Measurements from ENCODE around the gene DOCK2. TPM values are rescaled to one million over a fixed set of nuclear protein-coding genes. Genes with fewer than 3 reads are reported as not detected.

Gene DOCK2
- total and polyA plus RNA-seq, 8 donors: 4.3 to 101 (median 5.3) TPM

GRCh38 chr5:169791251-169791650 is 154.2 kb downstream of the DOCK2 start:
- no peak overlapping the region for H3K27ac ChIP-seq
- ATAC-seq (no peak), DNase-seq (no peak)
- intact Hi-C loops (cut with DNase I): no loop called here
- H3K9me3 ChIP-seq: no peaks in the 10 kb centered on the region
- H3K36me3 ChIP-seq: peaks cover 0 to 14% of the 10 kb centered on the region in 2 donors
- no peaks in the 10 kb centered on the region for H3K27me3 ChIP-seq
- no peaks in the 10 kb centered on the region for H3K4me1 ChIP-seq
- TF ChIP-seq, protein P1, sequence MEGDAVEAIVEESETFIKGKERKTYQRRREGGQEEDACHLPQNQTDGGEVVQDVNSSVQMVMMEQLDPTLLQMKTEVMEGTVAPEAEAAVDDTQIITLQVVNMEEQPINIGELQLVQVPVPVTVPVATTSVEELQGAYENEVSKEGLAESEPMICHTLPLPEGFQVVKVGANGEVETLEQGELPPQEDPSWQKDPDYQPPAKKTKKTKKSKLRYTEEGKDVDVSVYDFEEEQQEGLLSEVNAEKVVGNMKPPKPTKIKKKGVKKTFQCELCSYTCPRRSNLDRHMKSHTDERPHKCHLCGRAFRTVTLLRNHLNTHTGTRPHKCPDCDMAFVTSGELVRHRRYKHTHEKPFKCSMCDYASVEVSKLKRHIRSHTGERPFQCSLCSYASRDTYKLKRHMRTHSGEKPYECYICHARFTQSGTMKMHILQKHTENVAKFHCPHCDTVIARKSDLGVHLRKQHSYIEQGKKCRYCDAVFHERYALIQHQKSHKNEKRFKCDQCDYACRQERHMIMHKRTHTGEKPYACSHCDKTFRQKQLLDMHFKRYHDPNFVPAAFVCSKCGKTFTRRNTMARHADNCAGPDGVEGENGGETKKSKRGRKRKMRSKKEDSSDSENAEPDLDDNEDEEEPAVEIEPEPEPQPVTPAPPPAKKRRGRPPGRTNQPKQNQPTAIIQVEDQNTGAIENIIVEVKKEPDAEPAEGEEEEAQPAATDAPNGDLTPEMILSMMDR (IDR thresholded peaks at IDR 0.05): no peak
- no peak overlapping the region for H3K4me3 ChIP-seq

DNA sequence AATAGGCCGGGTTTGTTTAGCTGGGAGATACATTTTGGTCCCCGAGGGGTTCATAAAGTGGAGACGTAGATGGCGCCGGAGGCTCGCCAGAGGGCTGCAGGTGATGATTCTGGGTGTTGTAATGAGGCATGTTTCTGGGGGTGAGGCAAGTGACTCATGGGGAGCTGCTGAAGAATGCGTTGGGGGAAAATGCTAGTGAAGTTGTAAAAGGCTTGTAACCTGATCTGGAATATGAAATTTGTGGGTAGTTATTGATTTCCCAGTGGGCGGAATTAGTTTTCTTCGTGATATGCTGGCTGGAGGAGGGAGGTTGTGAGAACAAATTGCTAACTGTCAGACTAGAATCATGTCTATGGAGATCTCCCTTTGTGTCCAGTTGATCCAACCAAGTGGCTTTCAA is 158.3 kb downstream of the DOCK2 start:
- ATAC-seq: no peak
- H3K36me3 ChIP-seq: peaks cover 0 to 17% of the 10 kb centered on the region in 2 donors
- H3K9me3 ChIP-seq: no peaks in the 10 kb centered on the region

GRCh38 chr5:169796731-169797130 is 159.7 kb downstream of the DOCK2 start:
- Histone ChIP-seq H3K9me3 (no peaks in the 10 kb centered on the region), H3K27ac (no peak overlapping the region), H3K36me3 (peaks cover 0 to 13% of the 10 kb centered on the region in 2 donors), H3K4me3 (no peak overlapping the region), H3K27me3 (no peaks in the 10 kb centered on the region), H3K4me1 (peaks cover 0 to 10% of the 10 kb centered on the region in 2 donors)
- DNase-seq (no peak), ATAC-seq (no peak)
- intact Hi-C loops (cut with DNase I): no loop called here
- TF ChIP-seq, protein P1 (IDR thresholded peaks at IDR 0.05): no peak

More for the DNA sequence above, 158.3 kb downstream of the DOCK2 start:
- DNase-seq: no peak
- TF ChIP-seq, protein P1 (IDR thresholded peaks at IDR 0.05): no peak
- Histone ChIP-seq H3K27me3 (no peaks in the 10 kb centered on the region), H3K4me3 (no peak overlapping the region), H3K27ac (no peak overlapping the region), H3K4me1 (peaks cover 0 to 5% of the 10 kb centered on the region in 2 donors)
- intact Hi-C loops (cut with DNase I): no loop called here

DNA sequence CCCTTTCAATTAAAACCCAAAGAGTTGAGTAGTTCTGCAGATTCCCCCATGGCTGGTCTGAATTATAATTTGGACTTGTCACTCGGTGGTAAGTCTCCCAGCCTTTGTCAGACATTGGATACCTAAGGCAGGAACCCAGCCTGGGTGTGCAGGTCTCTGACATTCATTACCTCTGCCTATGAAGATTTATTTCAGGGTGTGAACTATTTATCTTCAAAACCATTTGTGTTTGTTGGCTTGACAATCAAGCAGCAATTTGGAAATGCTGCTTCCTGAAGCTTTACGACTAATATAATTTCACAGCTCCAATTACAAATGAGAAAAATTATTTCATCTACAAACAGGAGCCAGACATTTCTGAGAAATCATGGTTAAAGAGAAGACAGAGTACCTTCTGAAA is 160.5 kb downstream of the DOCK2 start:
- intact Hi-C loops (cut with DNase I): no loop called here
- Histone ChIP-seq H3K36me3 (peaks cover 0 to 13% of the 10 kb centered on the region in 2 donors), H3K9me3 (no peaks in the 10 kb centered on the region), H3K4me3 (no peak overlapping the region), H3K4me1 (peaks cover 0 to 10% of the 10 kb centered on the region in 2 donors), H3K27ac (no peak overlapping the region), H3K27me3 (no peaks in the 10 kb centered on the region)
- no peak for DNase-seq
- TF ChIP-seq, protein P1 (IDR thresholded peaks at IDR 0.05): no peak
- ATAC-seq: no peak

DNA sequence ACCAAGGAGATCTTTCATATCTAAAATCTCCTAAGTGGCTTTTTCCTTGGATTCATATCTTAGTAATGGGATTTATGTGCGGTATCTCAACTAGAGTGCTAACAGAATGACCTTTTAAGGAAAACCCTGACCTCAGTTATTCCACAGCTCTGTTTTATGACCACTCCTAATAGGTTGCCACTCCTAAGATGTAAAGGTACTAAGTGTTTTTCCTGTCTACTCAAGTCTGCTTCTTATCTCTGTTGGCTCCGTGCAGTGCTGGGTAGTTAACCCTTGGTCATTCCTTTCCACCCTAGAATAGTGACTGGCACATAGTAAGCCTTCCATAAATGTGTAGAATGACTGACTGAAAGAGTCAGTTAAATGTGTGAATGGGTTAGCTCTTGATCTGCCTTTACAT is 161.4 kb downstream of the DOCK2 start:
- ATAC-seq (no peak), DNase-seq (no peak)
- Histone ChIP-seq H3K27me3 (no peaks in the 10 kb centered on the region), H3K36me3 (peaks cover 0 to 12% of the 10 kb centered on the region in 2 donors), H3K4me3 (no peak overlapping the region), H3K27ac (no peak overlapping the region), H3K9me3 (no peaks in the 10 kb centered on the region), H3K4me1 (peaks cover 0 to 16% of the 10 kb centered on the region in 2 donors)
- TF ChIP-seq, protein P1 (IDR thresholded peaks at IDR 0.05): no peak
- intact Hi-C loops (cut with DNase I): no loop called here
